Stimulated activated CD8-positive, alpha-beta memory T cell treated with anti-CD3 and anti-CD28 coated beads, Interleukin-12 subunit alpha, Interleukin-12 subunit beta, amount 100 ng/mL, for 4 hours (primary cell): ENCODE data around the gene DCC.
"Not testable (repeated sequence)": the region's sequence is repeated elsewhere in the genome, so short reads cannot be mapped to it uniquely, and the experiment has no call there.

Experiments used
- DNase-seq: peaks from one replicate; pipeline ENCODE4 v3.0.0-alpha.2; 2020; ENCODE audit warnings: low read depth

The DCC gene

GRCh38 chr18:52352920-52353319 is 12.9 kb downstream of the DCC start:
- DNase-seq, result no peak

- DNase-seq, result no peak
These were observed 13.6 kb downstream of the DCC start for GRCh38 chr18:52353589-52353988.

GRCh38 chr18:52363861-52364260 is 23.9 kb downstream of the DCC start:
- no peak for DNase-seq

GRCh38 chr18:52366851-52367250 is 26.9 kb downstream of the DCC start:
- DNase-seq, result not testable (repeated sequence)

GRCh38 chr18:52367953-52368742 is 28.2 kb downstream of the DCC start:
- DNase-seq, result no peak

GRCh38 chr18:52370841-52371240 is 30.8 kb downstream of the DCC start:
- no peak for DNase-seq

- no peak for DNase-seq
These were observed 36.1 kb downstream of the DCC start for GRCh38 chr18:52376104-52376503.

- DNase-seq, result no peak
These were observed 37.1 kb downstream of the DCC start for GRCh38 chr18:52377094-52377493.

- DNase-seq, result no peak
These were observed 46.3 kb downstream of the DCC start for GRCh38 chr18:52386306-52386705.

- no peak for DNase-seq
These were observed 47.2 kb downstream of the DCC start for GRCh38 chr18:52387175-52387574.

GRCh38 chr18:52391810-52392559 is 52.0 kb downstream of the DCC start:
- no peak for DNase-seq

GRCh38 chr18:52394602-52395001 is 54.6 kb downstream of the DCC start:
- DNase-seq, result no peak

- no peak for DNase-seq
These were observed 55.3 kb downstream of the DCC start for GRCh38 chr18:52395146-52395852.

- no peak for DNase-seq
These were observed 61.2 kb downstream of the DCC start for GRCh38 chr18:52401236-52401635.

GRCh38 chr18:52402814-52403213 is 62.8 kb downstream of the DCC start:
- DNase-seq, result no peak

- no peak for DNase-seq
These were observed 63.5 kb downstream of the DCC start for GRCh38 chr18:52403291-52404021.

- no peak for DNase-seq
These were observed 68.9 kb downstream of the DCC start for GRCh38 chr18:52408800-52409302.

GRCh38 chr18:52409727-52410126 is 69.7 kb downstream of the DCC start:
- no peak for DNase-seq

GRCh38 chr18:52415131-52415530 is 75.1 kb downstream of the DCC start:
- no peak for DNase-seq

GRCh38 chr18:52422985-52423601 is 83.1 kb downstream of the DCC start:
- no peak for DNase-seq

GRCh38 chr18:52426041-52426440 is 86.0 kb downstream of the DCC start:
- DNase-seq, result no peak

- no peak for DNase-seq
These were observed 86.5 kb downstream of the DCC start for GRCh38 chr18:52426462-52426861.
